HFF-Myc (cell line): Measurements from ENCODE around the gene FOXO3.

Experiments used
- DNase-seq: peaks from one replicate; pipeline ENCODE4 v3.0.0-alpha.2; 2011; ENCODE audit warnings: low read depth; ENCODE audit errors: extremely low read depth
- H3K4me3 ChIP-seq: replicated peaks from 2 replicates; pipeline ENCODE4 v1.5.1; 2011; ENCODE audit warnings: low read depth, mild to moderate bottlenecking, control low read depth, low read length
- CTCF ChIP-seq: IDR thresholded peaks from 2 replicates; pipeline ENCODE4 v1.5.1; 2012; ENCODE audit warnings: mild to moderate bottlenecking, low read depth, low read length, control low read depth; ENCODE audit errors: missing control alignments

The FOXO3 gene

GRCh38 chr6:108711071-108711470, 150.4 kb downstream of the FOXO3 start:
- H3K4me3 ChIP-seq: no peak overlapping the region
- no peak for DNase-seq
- no peak for TF ChIP-seq CTCF

- DNase-seq: no peak
- no peak for TF ChIP-seq CTCF
- no peak overlapping the region for H3K4me3 ChIP-seq
Measured at GRCh38 chr6:108711826-108712225, 151.1 kb downstream of the FOXO3 start.

GRCh38 chr6:108712946-108713345, 152.2 kb downstream of the FOXO3 start:
- TF ChIP-seq CTCF: no peak
- DNase-seq: no peak
- H3K4me3 ChIP-seq: no peak overlapping the region

- TF ChIP-seq CTCF: no peak
- DNase-seq: no peak
- H3K4me3 ChIP-seq: no peak overlapping the region
Measured at GRCh38 chr6:108714101-108714765, 153.5 kb downstream of the FOXO3 start.

GRCh38 chr6:108714766-108715414, 154.2 kb downstream of the FOXO3 start:
- peak; percentile 32 for DNase-seq
- TF ChIP-seq CTCF: no peak
- no peak overlapping the region for H3K4me3 ChIP-seq

- H3K4me3 ChIP-seq: no peak overlapping the region
- DNase-seq: no peak
Measured at GRCh38 chr6:108715832-108716231, 155.1 kb downstream of the FOXO3 start.

More at GRCh38 chr6:108715832-108716231, 155.1 kb downstream of the FOXO3 start:
- TF ChIP-seq CTCF: no peak
